T-helper 9 cell (primary cell): ENCODE data around the gene CLDND2.

Experiments
- DNase-seq: peaks from one replicate; pipeline ENCODE4 v3.0.0-alpha.2; 2020

CLDND2 gene

GRCh38 chr19:51380379-51380778 is 11.6 kb upstream of the CLDND2 start:
- no peak for DNase-seq

- DNase-seq = no peak
These were observed 8.6 kb upstream of the CLDND2 start for GRCh38 chr19:51377422-51377821.

DNA sequence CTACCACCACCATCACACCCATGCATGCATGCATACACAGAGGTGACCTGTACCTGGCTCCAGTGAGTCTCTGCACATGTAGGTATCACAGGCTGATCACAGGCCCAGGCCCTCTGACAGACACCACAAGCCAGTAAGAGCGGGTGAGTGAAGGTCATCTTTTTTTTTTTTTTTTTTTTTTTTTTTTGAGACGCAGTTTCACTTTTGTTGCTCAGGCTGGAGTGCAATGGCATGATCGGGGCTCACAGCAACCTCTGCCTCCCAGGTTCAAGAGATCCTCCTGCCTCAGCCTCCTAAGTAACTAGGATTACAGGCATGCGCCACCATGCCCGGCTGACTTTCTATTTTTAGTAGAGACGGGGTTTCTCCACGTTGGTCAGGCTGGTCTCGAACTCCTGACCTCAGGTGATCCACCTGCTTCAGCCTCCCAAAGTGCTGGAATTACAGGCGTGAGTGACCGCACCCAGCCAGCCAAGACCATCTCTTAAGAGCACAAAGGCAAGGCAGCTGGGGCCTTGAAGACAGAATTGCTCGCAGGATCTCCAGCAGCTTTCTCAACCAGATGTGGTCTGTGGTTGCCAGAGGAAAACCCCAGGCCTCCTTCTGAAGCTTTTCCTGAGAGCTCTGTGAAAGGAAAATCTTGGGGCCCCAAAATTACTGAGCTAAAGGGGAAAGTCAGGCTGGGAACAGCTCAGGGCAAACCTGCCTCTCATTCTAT is 6.9 kb upstream of the CLDND2 start:
- no peak for DNase-seq

DNA sequence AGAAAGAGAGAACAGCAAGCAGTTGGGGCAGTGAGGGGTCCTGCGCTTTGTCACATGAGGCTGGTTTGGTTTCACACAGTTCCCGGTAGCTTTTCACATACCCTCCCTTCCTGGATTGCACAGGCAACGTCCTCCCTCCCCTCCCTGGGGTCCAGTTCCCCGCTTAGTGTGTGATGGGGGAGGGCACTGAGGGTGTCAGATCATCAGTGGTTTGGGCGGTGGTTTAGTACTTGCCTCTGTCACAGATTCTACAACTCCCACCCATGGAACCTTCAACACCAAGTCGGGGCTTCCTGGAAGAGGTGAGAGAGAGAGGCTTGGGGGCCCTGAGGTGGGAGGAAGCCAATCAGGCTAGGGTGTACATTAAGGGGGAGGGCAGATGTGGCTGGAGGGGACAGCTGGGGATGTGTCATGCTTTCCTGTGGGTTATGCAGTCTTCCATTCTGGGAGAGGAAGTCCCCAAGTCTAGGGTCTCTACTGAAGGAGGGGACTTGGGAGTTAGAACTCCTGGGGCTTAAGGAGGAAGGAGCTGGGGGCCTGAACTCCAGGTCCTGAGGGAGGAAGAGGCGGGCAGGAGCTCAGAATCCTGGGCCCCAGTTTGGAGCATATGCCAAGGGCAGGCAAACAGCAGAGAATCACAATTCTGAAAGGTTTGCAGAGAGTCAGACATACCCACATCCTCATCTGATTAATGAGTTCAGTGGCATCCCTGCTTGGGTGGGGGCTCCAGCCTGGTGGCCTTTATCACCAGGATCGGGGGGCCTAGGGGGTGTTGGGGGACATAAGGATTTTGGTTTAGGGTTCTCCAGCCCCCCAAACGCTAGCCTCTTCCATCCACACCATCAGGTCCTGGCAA is 4.1 kb upstream of the CLDND2 start, which contains the start of gene NKG7:
Gene NKG7, minus strand, starts transcription at position 6 of the 856 bp plus-strand sequence. CDS start 119 bp downstream, outside the sequence.
- DNase-seq = peak; percentile 32

DNA sequence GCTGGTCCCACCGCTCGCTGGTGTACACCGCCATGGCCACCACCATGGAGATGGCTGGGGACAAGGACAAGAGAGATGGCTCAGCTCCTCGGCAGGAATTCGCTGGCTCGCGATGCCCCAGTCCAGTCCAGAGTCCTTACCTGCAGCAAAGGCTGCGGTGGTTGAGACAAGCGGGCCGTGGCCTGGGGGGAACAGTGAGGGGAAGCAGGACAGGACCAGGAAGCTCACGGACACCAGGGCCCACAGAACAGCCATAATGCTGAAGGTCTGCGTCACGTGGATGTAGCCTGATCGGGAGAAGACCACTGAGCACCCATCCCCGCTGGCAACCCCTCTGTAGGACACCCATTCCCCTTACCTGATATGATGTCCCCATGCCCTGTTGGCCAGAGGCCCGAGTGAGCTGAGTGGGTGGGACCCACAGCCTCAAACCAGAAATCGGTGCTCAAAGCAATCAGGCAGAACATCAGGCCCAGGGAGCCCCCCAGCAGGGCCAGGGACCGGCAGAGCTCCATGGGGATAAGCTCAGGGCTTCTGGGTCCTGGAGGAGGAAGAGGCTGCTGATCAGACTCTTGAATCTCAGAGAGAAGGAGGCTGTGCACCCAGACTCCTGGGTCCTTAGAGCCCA is 3.3 kb upstream of the CLDND2 start:
- no peak for DNase-seq

DNA sequence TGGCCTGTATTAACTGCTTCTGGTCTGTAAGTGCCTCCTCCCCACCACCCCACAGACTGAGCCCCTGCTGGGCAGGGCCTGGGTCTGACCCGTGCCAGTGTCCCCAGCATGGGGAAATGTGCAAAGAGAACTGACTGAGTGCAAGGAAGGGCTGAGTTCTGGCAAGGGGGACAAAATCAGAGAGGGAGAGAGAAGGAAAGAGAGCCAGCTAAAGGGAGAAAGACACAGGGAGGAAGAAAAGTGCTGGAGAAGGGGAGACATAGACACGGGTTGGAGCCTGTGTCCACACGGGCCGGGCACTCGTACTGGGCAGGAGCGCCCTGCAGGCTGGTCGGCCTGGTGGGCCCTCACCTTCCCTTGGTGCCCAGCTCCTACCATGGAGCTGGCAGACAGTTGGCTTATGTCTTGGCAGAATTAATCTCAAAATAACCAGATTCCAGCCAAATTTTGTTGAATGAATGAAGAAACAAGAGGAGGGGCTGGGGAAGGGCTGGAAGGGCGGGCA is 2.4 kb upstream of the CLDND2 start:
- DNase-seq = no peak

DNA sequence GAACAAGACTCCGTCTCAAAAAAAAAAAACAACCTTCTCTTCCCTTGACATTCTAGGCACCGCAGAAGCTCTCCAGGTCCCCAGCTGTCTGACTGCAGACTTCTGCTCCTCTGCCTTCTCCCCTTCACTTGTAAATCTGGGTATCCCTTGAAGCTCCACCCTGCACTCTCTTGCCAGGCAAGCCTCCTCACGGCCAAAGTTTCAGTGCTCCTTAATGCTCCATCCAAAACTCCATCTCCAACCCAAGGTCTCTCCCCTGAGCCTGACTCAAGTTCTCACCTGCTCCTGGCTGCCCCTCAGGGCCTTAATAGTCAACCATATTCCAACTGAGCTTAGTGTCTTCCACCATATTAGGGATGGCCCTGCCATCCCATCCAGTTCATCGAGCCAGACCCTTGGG is 1.4 kb upstream of the CLDND2 start:
- no peak for DNase-seq

DNA sequence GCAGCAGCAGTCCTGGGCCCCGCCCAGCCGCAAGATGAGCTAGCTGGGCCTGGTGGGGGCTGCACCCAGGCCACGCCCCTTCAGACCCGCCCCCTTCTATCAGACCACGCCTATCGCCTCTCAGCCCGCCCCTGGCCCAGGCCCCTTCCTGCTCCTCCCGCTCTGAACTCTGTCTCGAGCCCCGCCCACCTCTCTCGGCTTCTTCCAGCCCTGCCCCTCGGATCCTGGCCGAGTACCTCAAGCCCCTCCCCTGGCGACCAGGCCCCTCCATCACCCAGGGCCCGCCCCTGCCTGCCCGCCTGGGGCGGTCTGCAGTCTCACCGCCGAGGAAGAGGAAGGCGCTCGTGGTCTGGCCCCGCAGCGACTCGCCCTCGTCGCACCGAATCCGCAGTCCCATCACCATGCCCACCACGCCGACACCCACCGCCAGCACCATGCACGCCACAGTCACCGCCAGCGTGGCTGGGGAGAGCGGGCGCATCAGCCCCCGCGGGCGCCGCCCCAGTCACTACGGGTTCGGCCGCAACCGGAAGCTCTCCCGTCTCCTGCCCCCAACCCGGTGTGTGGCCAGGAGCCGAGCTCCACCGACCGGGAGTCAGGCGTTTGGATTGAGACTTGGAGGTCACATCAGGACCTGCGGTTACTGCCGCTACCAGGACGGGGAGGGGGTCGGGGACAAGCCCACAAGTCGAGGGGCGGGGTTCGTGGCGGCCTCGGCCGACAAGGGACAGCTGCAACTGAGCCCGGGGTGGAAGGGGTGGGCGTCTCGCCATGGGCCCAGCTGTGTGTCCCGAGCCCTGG is 1.0 kb downstream of the CLDND2 start:
- DNase-seq = peak; percentile 91

DNA sequence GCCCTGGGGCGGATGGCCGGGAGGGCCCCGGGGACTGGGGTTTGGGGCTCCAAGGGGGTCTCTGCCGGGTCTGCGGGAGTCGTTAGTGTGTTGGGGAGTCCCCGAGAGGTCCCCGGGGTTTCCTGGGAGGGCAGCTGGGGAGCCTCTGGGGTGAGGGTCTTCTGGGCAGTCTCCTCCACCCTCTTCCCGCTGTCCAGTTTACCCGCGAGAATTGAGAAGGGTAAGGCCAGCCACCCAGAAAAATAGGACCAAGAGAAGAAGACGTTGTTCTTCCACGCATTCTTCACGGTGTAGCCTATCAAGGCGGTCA is 1.6 kb downstream of the CLDND2 start:
- DNase-seq = no peak

DNA sequence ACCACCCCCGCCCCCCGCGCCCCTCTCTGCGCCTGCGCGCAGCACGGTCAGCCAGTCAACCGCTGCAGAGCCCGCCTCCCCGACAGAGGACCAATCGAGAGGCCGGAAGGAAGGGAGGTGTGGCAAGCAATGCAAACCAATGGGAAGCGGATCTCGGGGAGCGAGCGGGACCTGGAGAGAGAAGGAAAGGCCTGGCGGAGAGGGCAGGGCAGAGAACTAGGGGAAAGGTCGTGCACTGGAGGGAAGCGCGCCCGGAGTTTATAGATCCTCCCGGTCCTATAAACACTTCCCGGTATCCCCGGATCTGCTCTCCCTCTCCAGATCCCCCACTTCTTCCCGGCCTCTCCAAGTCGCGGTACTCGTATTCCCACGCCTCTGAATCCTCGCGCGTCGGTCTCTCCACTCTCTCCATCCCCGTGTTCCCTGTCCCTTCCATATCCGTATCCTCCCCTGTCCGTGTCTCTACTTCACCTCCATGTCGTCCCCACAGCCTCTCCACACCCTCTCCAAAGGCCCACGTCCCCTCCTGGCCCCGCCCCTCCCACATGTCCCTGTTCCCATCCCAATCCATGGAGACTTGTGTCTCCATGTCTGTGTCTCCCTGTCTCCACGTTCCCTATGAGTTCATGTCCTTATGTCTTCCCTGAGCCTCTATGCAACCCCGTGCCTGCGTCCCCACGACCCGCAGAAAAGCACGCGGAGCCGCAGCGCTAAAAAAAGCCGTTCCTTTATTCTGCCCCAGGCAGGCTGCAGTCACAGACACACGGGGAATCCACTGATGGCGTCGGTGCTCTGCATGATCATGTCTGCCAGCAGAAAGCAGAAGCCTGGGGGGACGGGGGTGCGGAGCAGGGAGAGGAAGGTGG is 2.2 kb downstream of the CLDND2 start:
- DNase-seq = peak; percentile 83

DNA sequence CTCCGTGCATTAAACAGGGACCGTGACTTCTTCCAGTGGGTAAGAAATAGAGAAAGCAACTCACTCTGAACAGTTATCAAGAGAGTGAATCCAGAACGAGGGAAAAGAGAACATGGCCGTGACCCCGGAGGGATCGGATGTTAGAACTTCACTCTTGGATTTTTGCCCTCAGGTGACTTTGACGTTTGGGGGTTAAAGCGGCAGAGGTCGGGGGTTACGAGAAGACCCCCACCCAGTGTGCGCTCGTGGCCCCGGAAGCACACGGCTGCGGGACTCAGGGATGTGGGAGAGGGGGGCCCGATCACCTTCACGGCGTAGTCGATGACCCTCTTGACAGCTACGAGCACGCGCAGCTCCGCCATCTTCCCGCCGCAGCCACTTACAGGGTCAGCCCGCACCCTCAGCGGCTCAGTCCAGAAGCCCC is 2.8 kb downstream of the CLDND2 start, which contains the start of gene ETFB:
Gene ETFB, minus strand, starts transcription at position 424 of the 424 bp plus-strand sequence. Its CDS starts 62 bp downstream, at position 362.
- no peak for DNase-seq

GRCh38 chr19:51365211-51365964 is 3.4 kb downstream of the CLDND2 start:
- no peak for DNase-seq

DNA sequence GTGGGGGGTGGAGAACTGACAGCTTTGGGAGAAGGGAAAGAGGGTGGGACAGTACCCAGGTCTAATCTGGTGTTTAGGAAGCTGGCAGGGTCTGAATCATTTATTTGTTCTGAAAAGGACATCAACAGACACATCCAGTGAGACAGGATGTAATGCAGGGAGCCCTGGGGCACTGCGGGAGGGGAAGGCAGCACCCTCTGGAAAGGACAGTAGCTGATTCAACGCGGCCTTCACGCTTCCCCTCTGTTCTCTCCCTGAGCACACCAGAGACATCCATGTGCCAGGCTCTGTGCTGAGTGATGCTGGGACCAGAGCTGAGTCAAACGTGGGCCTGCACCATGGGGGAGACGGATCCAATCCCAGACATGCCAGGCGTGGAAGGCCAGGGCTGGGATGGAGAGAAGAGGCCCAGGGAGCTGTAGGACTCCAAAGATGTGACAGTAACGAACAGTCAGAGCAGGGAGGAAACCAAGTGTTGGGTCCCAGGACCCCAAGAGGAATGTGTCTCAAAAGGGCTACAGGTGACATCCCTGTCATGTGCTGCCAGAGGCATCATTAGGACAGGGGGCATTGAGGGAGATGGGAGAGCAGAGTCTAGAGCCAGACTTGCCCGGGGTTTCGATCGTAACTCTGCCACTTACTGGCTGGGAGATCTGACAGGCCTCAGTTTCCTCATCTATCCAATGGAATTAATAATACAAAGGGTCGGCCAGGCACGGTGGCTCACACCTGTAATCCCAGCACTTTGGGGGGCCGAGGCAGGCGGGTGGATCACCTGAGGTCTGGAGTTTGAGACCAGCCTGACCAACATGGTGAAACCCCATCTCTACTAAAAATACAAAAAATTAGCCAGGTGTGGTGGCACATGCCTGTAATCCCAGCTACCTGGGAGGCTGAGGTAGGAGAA is 4.3 kb downstream of the CLDND2 start:
- no peak for DNase-seq

DNA sequence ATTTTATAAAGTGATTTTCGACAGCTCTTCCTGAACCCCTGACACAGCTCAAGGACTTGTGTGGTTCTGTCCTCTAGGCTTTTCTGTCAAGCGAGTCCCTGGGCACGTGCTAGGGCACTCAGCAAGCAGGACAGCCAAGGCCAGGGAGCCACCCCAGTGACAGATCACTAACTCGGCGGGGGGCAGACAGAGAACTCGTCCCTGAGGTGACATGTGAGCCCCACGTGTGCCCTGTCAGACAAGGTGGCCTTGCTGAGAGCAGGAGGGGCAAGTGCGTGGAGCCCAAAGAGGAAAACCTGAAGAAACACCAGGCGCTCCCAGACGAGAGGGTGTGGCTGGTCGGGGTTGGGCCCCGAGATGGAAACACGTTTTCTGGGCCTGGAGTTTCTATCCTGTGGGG is 7.6 kb downstream of the CLDND2 start:
- DNase-seq = no peak

DNA sequence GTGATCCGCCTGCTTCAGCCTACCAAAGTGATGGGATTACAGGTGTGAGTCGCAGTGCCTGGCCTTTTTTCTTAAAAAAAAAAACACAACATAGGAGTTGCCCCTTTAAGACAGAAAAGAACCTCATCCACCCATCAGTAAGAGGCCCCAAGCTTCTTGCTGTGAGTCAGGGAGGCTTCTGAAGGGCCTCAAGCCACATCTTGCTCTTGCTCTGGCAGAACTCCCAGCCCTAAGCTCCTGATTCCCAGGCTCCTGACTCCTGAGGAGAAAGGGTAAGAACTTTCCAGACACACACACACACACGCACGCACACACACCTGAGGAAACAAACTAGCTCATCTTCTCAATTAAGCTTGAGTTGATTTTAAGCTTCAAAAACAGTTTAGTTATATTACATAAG is 9.5 kb downstream of the CLDND2 start:
- no peak for DNase-seq

- no peak for DNase-seq
These were observed 10.9 kb downstream of the CLDND2 start for GRCh38 chr19:51357952-51358351.

- DNase-seq = no peak
These were observed 12.5 kb downstream of the CLDND2 start for GRCh38 chr19:51356159-51356801.

- no peak for DNase-seq
These were observed 14.1 kb downstream of the CLDND2 start for GRCh38 chr19:51354742-51355148.

GRCh38 chr19:51354103-51354741 is 14.6 kb downstream of the CLDND2 start:
- no peak for DNase-seq
